ENCODE measurements around the gene SLC30A5.
A peak's percentile ranks its signal among the peaks of the same experiment; 100 is the strongest.

- TF ChIP-seq POLR2A (IDR thresholded peaks at IDR 0.05) (peak in 1 of 2 donors; percentile 75), POLR2AphosphoS5 (IDR thresholded peaks at IDR 0.05) (peak; percentile 76 to 97 (median 88))
- TF ChIP-seq, protein P1, sequence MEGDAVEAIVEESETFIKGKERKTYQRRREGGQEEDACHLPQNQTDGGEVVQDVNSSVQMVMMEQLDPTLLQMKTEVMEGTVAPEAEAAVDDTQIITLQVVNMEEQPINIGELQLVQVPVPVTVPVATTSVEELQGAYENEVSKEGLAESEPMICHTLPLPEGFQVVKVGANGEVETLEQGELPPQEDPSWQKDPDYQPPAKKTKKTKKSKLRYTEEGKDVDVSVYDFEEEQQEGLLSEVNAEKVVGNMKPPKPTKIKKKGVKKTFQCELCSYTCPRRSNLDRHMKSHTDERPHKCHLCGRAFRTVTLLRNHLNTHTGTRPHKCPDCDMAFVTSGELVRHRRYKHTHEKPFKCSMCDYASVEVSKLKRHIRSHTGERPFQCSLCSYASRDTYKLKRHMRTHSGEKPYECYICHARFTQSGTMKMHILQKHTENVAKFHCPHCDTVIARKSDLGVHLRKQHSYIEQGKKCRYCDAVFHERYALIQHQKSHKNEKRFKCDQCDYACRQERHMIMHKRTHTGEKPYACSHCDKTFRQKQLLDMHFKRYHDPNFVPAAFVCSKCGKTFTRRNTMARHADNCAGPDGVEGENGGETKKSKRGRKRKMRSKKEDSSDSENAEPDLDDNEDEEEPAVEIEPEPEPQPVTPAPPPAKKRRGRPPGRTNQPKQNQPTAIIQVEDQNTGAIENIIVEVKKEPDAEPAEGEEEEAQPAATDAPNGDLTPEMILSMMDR (IDR thresholded peaks at IDR 0.05) = peak; percentile 82 to 93 (median 90)
Observed at GRCh38 chr5:69093771-69094482, at the start of gene SLC30A5.

Measured in sigmoid colon (tissue), 4 donors.